Ishikawa (cell line): ENCODE data around the gene SCAPER.

Source experiments
- CEBPB ChIP-seq: IDR thresholded peaks from 2 replicates; pipeline ENCODE4 v1.6.1; 2012
- CREB1 ChIP-seq: IDR thresholded peaks from 2 replicates; pipeline ENCODE4 v1.6.1; 2012; ENCODE audit warnings: low read depth
- EGR1 ChIP-seq: IDR thresholded peaks from 2 replicates; pipeline ENCODE4 v1.6.1; 2012
- EP300 ChIP-seq: IDR thresholded peaks from 2 replicates; pipeline ENCODE4 v1.6.1; 2012; ENCODE audit warnings: borderline replicate concordance
- FOXM1 ChIP-seq: IDR thresholded peaks from 2 replicates; pipeline ENCODE4 v1.6.1; 2012; ENCODE audit warnings: low read depth, borderline replicate concordance
- NFIC ChIP-seq: IDR thresholded peaks from 2 replicates; pipeline ENCODE4 v1.6.1; 2012
- RAD21 ChIP-seq: IDR thresholded peaks from 2 replicates; pipeline ENCODE4 v1.6.1; 2012; ENCODE audit warnings: low read depth
- REST ChIP-seq: IDR thresholded peaks from 2 replicates; pipeline ENCODE4 v1.6.1; 2012; ENCODE audit warnings: low read depth, mild to moderate bottlenecking
- TAF1 ChIP-seq: IDR thresholded peaks from 2 replicates; pipeline ENCODE4 v1.6.1; 2012; ENCODE audit warnings: low read depth, mild to moderate bottlenecking
- TCF12 ChIP-seq: IDR thresholded peaks from 2 replicates; pipeline ENCODE4 v1.6.1; 2012; ENCODE audit warnings: low read depth
- TEAD4 ChIP-seq: IDR thresholded peaks from 2 replicates; pipeline ENCODE4 v1.6.1; 2012
- USF1 ChIP-seq: IDR thresholded peaks from 2 replicates; pipeline ENCODE4 v1.6.1; 2012
- YY1 ChIP-seq: IDR thresholded peaks from 2 replicates; pipeline ENCODE4 v1.6.1; 2012; ENCODE audit warnings: low read depth
- ZBTB7A ChIP-seq: IDR thresholded peaks from 2 replicates; pipeline ENCODE4 v1.6.1; 2012; ENCODE audit warnings: low read depth
- TF ChIP-seq, protein P1 (sequence below): IDR thresholded peaks from 2 replicates; pipeline ENCODE4 v1.6.1; 2012

Gene SCAPER

DNA sequence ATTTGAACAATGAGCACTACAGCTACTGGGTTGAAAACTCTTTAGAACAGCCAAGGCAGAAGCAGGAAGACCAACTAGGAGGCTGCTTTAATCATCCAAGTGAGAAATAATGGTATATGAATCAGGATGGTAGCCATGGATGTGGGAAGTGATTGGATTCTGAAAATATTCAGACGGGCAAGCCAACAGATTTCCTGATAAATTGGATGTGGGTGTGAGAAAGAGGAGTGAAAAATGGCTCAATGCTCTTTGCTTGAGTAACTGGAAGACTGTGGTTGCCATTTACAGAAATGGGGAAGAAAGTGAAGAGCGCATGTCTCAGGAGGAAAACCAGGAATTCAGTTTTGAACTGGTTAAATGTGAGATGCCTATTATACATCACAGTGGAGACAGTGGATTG lies 518.2 kb downstream of the SCAPER start:
- TF ChIP-seq, protein P1, sequence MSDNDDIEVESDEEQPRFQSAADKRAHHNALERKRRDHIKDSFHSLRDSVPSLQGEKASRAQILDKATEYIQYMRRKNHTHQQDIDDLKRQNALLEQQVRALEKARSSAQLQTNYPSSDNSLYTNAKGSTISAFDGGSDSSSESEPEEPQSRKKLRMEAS, result no peak
- TF ChIP-seq EP300 (no peak), EGR1 (no peak), CREB1 (no peak), TEAD4 (no peak), RAD21 (no peak), CEBPB (no peak), NFIC (no peak), TCF12 (no peak), USF1 (no peak), TAF1 (no peak), YY1 (no peak), FOXM1 (no peak), ZBTB7A (no peak), REST (no peak)

DNA sequence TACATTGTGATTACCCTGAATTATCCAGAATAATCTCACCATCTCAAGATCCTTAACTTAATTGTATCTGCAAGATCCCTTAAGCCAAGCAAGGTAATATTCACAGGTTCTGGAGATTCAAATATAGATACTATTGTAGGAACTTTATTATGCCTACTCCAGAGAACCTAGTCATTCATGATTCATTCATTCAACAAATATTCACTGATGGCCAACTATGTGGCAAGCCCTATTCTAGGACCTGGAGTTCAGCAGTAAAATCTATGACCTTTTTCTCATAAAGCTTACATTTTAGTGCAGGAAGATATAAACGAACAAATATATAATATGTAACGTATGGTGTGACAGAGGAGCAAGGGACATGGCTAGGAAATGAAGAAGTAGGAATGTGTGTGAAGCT lies 519.0 kb downstream of the SCAPER start:
- TF ChIP-seq YY1 (no peak), TCF12 (no peak), USF1 (no peak), EGR1 (no peak), RAD21 (no peak), TAF1 (no peak), CEBPB (no peak), REST (no peak), NFIC (no peak), FOXM1 (no peak), TEAD4 (no peak), ZBTB7A (no peak), CREB1 (no peak), EP300 (no peak)
- TF ChIP-seq, protein P1, result no peak

DNA sequence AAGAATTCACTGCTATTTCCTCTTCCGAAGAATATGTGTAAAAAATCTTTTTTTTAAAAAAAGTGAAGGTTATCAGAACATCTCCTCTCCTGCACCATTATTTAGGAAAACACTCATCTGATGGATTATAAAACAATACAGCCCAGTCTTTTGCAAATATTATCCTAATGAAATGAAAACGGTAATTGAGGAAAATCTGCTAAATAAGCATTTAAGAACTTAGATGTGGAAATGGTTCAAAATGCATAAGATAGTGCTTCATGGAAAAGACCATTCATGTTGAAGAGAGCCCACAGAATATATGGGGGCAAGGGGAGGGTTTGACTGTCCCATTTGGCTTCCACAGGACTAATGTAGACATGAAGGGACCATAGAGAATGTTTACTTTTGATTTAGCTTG lies 520.7 kb downstream of the SCAPER start:
- TF ChIP-seq CREB1 (no peak), YY1 (no peak), NFIC (no peak), FOXM1 (no peak), RAD21 (no peak), EGR1 (no peak), REST (no peak), TEAD4 (no peak), EP300 (no peak), USF1 (no peak), ZBTB7A (no peak), TAF1 (no peak), CEBPB (no peak), TCF12 (no peak)
- TF ChIP-seq, protein P1, result no peak

GRCh38 chr15:76382987-76383728 lies 522.0 kb downstream of the SCAPER start:
- no peak for TF ChIP-seq CEBPB
- no peak for TF ChIP-seq RAD21
- TF ChIP-seq REST, result no peak
- TF ChIP-seq USF1, result no peak
- TF ChIP-seq TCF12, result no peak
- no peak for TF ChIP-seq CREB1
- TF ChIP-seq EGR1, result no peak
- TF ChIP-seq, protein P1, result no peak
- TF ChIP-seq NFIC, result no peak
